GM23248 (cell line): Measurements from ENCODE around the gene NARF.

Experiments used
- EZH2 ChIP-seq: fragments of 200-600 bp; sonication (generic); IDR thresholded peaks from 2 replicates; pipeline ENCODE4 v1.6.1; 2018; ENCODE audit warnings: antibody characterized with exemption, mild to moderate bottlenecking; ENCODE audit not compliant: insufficient read depth, poor library complexity, severe bottlenecking
- EZH2phosphoT487 ChIP-seq: fragments of 200-600 bp; sonication (generic); IDR thresholded peaks from 2 replicates; pipeline ENCODE4 v1.6.1; 2018; ENCODE audit warnings: antibody characterized with exemption, moderate library complexity, mild to moderate bottlenecking, low read depth; ENCODE audit not compliant: insufficient read depth

DNA sequence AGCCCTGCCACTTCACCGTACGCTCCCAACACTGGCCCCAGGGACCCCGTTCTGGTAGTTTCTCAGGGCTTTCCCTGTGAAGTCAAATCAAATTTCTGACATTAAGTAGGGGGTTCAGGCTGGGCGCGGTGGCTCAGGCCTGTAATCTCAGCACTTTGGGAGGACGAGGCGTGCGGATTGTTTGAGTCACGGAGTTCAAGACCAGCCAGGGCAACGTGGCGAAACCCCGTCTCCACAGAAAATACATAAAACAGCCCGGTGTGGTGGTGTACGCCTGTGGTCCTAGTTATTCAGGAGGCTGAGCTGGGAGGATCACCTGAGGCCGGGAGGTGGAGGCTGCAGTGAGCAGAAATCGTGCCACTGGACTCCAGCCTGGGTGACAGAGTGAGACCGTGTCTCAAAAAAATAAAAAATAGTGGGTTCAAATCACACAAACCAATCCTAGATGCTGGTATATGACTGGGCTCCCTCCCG is 8.6 kb upstream of the NARF start:
- no peak for TF ChIP-seq EZH2
- no peak for TF ChIP-seq EZH2phosphoT487
